IPS-18a (cell line): ENCODE data around the gene GALNT10.

Experiments used
- H3K27ac ChIP-seq: one replicate; pipeline ENCODE4 v1.5.1; 2013; ENCODE audit warnings: low read length
- H3K27me3 ChIP-seq: one replicate; pipeline ENCODE4 v1.6.1; 2013; ENCODE audit warnings: mild to moderate bottlenecking, low read length; ENCODE audit not compliant: control insufficient read depth, insufficient read depth
- H3K36me3 ChIP-seq: one replicate; pipeline ENCODE4 v1.6.1; 2013; ENCODE audit warnings: low read depth, low read length; ENCODE audit not compliant: control insufficient read depth
- H3K4me1 ChIP-seq: one replicate; pipeline ENCODE4 v1.6.1; 2013; ENCODE audit warnings: low read depth, low read length; ENCODE audit not compliant: control insufficient read depth
- H3K4me3 ChIP-seq: one replicate; pipeline ENCODE4 v1.5.1; 2013; ENCODE audit warnings: low read length
- H3K9ac ChIP-seq: one replicate; pipeline ENCODE4 v1.6.1; 2013; ENCODE audit warnings: mild to moderate bottlenecking, low read length, moderate library complexity
- H3K9me3 ChIP-seq: one replicate; pipeline ENCODE4 v1.6.1; 2013; ENCODE audit warnings: low read depth, low read length; ENCODE audit not compliant: control insufficient read depth

Gene GALNT10

DNA sequence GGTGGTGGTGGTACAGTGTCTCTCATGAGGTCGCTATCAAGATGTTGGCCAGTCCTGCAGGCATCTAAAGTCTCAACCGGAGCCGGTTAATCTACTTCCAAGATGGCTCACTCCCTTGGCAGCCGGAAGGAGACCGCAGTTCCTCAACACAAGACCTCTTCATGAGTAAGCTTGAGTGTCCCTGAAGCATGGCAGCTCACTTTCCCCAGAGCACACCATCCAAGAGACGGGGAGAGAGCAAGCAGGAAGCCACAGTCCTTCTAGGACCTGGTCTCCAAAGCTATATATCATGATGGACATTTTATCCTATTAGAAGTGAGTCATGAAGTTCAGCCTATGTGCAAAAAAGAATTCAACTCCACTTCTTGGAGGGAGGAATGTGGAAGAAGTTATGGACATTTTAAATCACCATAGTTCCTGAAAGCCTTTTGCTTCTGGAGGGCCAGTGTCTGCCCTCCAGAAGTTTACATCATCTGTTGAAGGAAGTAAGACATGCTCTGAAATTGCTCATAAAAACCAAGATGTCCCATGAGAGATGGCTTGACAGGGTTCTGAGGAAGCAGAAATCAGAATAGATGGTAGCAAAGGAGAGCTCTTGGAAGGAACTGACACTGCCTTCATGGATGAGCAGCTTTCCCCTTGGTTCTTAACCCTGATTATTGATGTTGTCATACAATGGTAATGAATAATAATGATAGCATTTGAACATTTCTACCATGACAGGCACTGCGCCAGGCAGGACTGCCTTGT, 21.3 kb downstream of the GALNT10 start:
- Histone ChIP-seq H3K27me3 (no peaks in the 10 kb centered on the region), H3K36me3 (no peaks in the 10 kb centered on the region), H3K4me3 (no peak overlapping the region), H3K9ac (no peak overlapping the region), H3K4me1 (peaks cover 6% of the 10 kb centered on the region), H3K9me3 (no peaks in the 10 kb centered on the region), H3K27ac (no peak overlapping the region)

DNA sequence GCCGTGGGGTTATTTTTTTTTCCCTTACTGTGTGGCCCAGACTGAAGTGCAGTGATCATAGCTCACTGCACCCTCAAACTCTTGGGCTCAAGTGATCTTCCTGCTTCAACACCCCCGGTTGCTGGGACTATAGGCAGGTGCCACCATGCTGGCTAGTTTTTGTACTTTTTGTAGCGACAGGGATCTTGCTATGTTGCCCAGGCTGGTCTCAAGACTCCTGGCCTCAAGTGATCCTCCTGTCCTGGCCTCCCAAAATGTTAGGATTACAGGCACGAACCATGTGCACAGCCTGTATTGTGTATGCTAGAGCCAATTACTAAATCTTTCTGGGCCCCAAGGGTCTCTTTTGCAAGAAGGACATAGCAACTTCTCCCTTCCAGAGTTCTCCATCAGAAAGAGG, 23.1 kb downstream of the GALNT10 start:
- H3K4me3 ChIP-seq, result no peak overlapping the region
- no peak overlapping the region for H3K27ac ChIP-seq
- peaks cover 6% of the 10 kb centered on the region for H3K4me1 ChIP-seq
- H3K9ac ChIP-seq, result no peak overlapping the region
- H3K27me3 ChIP-seq, result no peaks in the 10 kb centered on the region
- no peaks in the 10 kb centered on the region for H3K36me3 ChIP-seq
- no peaks in the 10 kb centered on the region for H3K9me3 ChIP-seq

- Histone ChIP-seq H3K4me3 (no peak overlapping the region), H3K27me3 (no peaks in the 10 kb centered on the region), H3K36me3 (no peaks in the 10 kb centered on the region), H3K4me1 (peaks cover 13% of the 10 kb centered on the region), H3K9me3 (no peaks in the 10 kb centered on the region), H3K9ac (no peak overlapping the region), H3K27ac (no peak overlapping the region)
Observed at GRCh38 chr5:154214371-154215106, 24.0 kb downstream of the GALNT10 start.

- Histone ChIP-seq H3K9me3 (no peaks in the 10 kb centered on the region), H3K27ac (no peak overlapping the region), H3K4me3 (no peak overlapping the region), H3K4me1 (peaks cover 15% of the 10 kb centered on the region), H3K36me3 (no peaks in the 10 kb centered on the region), H3K9ac (no peak overlapping the region), H3K27me3 (no peaks in the 10 kb centered on the region)
Observed at GRCh38 chr5:154215571-154216325, 25.2 kb downstream of the GALNT10 start.

- no peaks in the 10 kb centered on the region for H3K27me3 ChIP-seq
- H3K9ac ChIP-seq, result no peak overlapping the region
- no peak overlapping the region for H3K4me3 ChIP-seq
- H3K27ac ChIP-seq, result no peak overlapping the region
- H3K9me3 ChIP-seq, result no peaks in the 10 kb centered on the region
- H3K4me1 ChIP-seq, result peaks cover 15% of the 10 kb centered on the region
- H3K36me3 ChIP-seq, result no peaks in the 10 kb centered on the region
Observed at GRCh38 chr5:154217462-154217861, 26.9 kb downstream of the GALNT10 start.

DNA sequence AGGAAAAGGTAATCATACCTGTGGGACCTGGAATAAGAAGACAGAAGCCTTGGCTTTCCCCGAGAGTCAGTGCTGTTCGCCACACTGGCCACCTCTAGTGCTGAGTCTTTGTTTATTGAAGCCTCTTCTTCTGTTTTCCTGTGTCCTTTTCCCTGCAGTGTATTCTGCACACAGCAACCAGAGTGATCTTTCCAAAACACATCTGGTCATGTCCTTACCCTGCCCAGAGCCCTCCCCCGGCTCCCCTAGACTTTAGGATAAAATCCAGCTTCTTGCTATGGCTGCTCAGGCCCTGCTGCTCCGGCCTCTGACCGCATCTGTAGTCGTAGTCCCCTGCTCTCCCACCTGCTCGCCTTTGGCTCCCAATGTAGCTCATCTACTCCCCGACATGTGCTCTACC, 28.3 kb downstream of the GALNT10 start:
- Histone ChIP-seq H3K9ac (no peak overlapping the region), H3K4me1 (peaks cover 15% of the 10 kb centered on the region), H3K36me3 (no peaks in the 10 kb centered on the region), H3K27me3 (no peaks in the 10 kb centered on the region), H3K4me3 (no peak overlapping the region), H3K27ac (no peak overlapping the region), H3K9me3 (no peaks in the 10 kb centered on the region)

DNA sequence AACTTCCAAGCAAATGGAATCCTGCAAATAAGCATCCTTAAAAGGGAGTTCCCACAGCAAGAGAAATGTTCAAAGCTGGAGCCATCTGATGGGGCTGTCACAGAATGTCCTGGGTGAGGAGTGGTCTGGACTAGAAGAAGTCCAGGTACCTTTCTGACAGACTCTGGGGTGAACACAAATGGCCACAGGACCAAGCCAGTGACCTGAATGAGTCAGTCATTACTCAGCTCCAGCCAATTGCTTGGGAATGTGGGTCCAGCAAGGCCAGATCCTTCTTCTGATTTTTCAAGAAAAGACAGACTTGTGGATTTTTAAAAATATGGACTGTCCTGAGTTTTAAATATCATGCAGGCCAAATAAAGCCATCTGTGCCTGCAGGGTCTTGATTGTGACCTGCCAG, 30.1 kb downstream of the GALNT10 start:
- Histone ChIP-seq H3K36me3 (no peaks in the 10 kb centered on the region), H3K9me3 (no peaks in the 10 kb centered on the region), H3K4me3 (no peak overlapping the region), H3K27ac (no peak overlapping the region), H3K9ac (no peak overlapping the region), H3K4me1 (peaks cover 15% of the 10 kb centered on the region), H3K27me3 (no peaks in the 10 kb centered on the region)

- no peak overlapping the region for H3K4me3 ChIP-seq
- no peaks in the 10 kb centered on the region for H3K9me3 ChIP-seq
- H3K4me1 ChIP-seq, result peaks cover 15% of the 10 kb centered on the region
- no peaks in the 10 kb centered on the region for H3K27me3 ChIP-seq
- no peak overlapping the region for H3K9ac ChIP-seq
- H3K27ac ChIP-seq, result no peak overlapping the region
- no peaks in the 10 kb centered on the region for H3K36me3 ChIP-seq
Observed at GRCh38 chr5:154221371-154221896, 30.9 kb downstream of the GALNT10 start.

DNA sequence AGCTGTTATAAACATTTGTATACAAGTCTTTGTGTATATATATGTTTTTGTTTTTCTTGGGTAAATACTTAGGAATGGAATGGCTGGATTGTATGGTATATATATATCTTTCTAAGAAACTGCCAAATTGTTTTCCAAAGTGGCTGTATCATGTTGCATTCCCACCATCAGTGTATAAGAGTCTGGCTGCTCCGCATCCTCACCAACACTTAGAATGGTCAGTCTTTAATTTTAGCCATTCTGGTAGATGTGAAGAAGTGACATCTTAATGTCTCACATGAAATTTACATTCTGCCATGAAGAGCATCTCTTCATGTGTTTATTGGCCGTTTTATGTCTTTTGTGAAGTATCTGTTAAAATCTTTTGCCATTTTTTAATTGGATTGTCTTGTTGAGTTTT, 31.9 kb downstream of the GALNT10 start:
- no peak overlapping the region for H3K9ac ChIP-seq

GRCh38 chr5:154223320-154223719, 32.8 kb downstream of the GALNT10 start:
- H3K27ac ChIP-seq, result no peak overlapping the region
- no peaks in the 10 kb centered on the region for H3K9me3 ChIP-seq
- H3K36me3 ChIP-seq, result no peaks in the 10 kb centered on the region
- H3K9ac ChIP-seq, result no peak overlapping the region
- H3K4me1 ChIP-seq, result peaks cover 15% of the 10 kb centered on the region
- H3K4me3 ChIP-seq, result no peak overlapping the region
- no peaks in the 10 kb centered on the region for H3K27me3 ChIP-seq

More for the DNA sequence above, 31.9 kb downstream of the GALNT10 start:
- Histone ChIP-seq H3K4me3 (no peak overlapping the region), H3K4me1 (peaks cover 15% of the 10 kb centered on the region), H3K27me3 (no peaks in the 10 kb centered on the region), H3K9me3 (no peaks in the 10 kb centered on the region), H3K36me3 (no peaks in the 10 kb centered on the region), H3K27ac (no peak overlapping the region)

GRCh38 chr5:154227090-154227489, 36.6 kb downstream of the GALNT10 start:
- H3K27ac ChIP-seq, result no peak overlapping the region
- no peaks in the 10 kb centered on the region for H3K27me3 ChIP-seq
- H3K4me1 ChIP-seq, result no peaks in the 10 kb centered on the region
- H3K36me3 ChIP-seq, result no peaks in the 10 kb centered on the region
- no peak overlapping the region for H3K9ac ChIP-seq
- no peaks in the 10 kb centered on the region for H3K9me3 ChIP-seq
- H3K4me3 ChIP-seq, result no peak overlapping the region
